Hepatocyte (in vitro differentiated cells): ENCODE measurements around the gene ZIC1. TPM values are rescaled to one million over a fixed set of nuclear protein-coding genes. Genes with fewer than 3 reads are reported as not detected.

Experiments
- DNase-seq: peaks from one replicate; pipeline ENCODE4 v3.0.0-alpha.2; 2016; ENCODE audit warnings: low spot score
- H2AFZ ChIP-seq: fragments of 200-600 bp; sonication (generic); 2 replicates; pipeline ENCODE4 v1.6.0; 2016; ENCODE audit warnings: antibody characterized with exemption, mild to moderate bottlenecking
- H3K27ac ChIP-seq: fragments of 200-600 bp; sonication (generic); 2 replicates; pipeline ENCODE4 v1.5.1; 2016; ENCODE audit warnings: mild to moderate bottlenecking
- H3K27me3 ChIP-seq: fragments of 200-600 bp; sonication (generic); 2 replicates; pipeline ENCODE4 v1.6.1; 2016
- H3K36me3 ChIP-seq: fragments of 200-600 bp; sonication (generic); replicated peaks from 2 replicates; pipeline ENCODE4 v1.5.1; 2016; ENCODE audit warnings: low read depth; ENCODE audit not compliant: insufficient read depth
- H3K4me1 ChIP-seq: fragments of 200-600 bp; sonication (generic); 2 replicates; pipeline ENCODE4 v1.5.1; 2016; ENCODE audit warnings: mild to moderate bottlenecking, moderate library complexity; ENCODE audit not compliant: insufficient read depth
- H3K4me2 ChIP-seq: fragments of 200-600 bp; sonication (generic); 2 replicates; pipeline ENCODE4 v1.6.0; 2016
- H3K4me3 ChIP-seq: fragments of 200-600 bp; sonication (generic); 2 replicates; pipeline ENCODE4 v1.5.1; 2016; ENCODE audit warnings: mild to moderate bottlenecking
- H3K79me2 ChIP-seq: fragments of 200-600 bp; sonication (generic); 2 replicates; pipeline ENCODE4 v1.6.0; 2017; ENCODE audit warnings: mild to moderate bottlenecking
- H3K9me2 ChIP-seq: fragments of 200-600 bp; sonication (generic); replicated peaks from 2 replicates; pipeline ENCODE4 v1.6.0; 2017; ENCODE audit warnings: mild to moderate bottlenecking; ENCODE audit not compliant: insufficient read depth
- H3K9me3 ChIP-seq: fragments of 200-600 bp; sonication (generic); 2 replicates; pipeline ENCODE4 v1.5.1; 2016; ENCODE audit warnings: low read depth, mild to moderate bottlenecking
- H4K20me1 ChIP-seq: fragments of 200-600 bp; sonication (generic); 2 replicates; pipeline ENCODE4 v1.6.0; 2016; ENCODE audit warnings: mild to moderate bottlenecking; ENCODE audit not compliant: insufficient read depth, poor library complexity, severe bottlenecking
- CTCF ChIP-seq: fragments of 200-600 bp; sonication (generic); IDR thresholded peaks from 2 replicates; pipeline ENCODE4 v1.5.1; 2016; ENCODE audit warnings: antibody characterized with exemption, mild to moderate bottlenecking; ENCODE audit not compliant: poor library complexity
- EZH2 ChIP-seq: fragments of 200-600 bp; sonication (generic); IDR thresholded peaks from 2 replicates; pipeline ENCODE4 v1.6.1; 2016; ENCODE audit warnings: antibody characterized with exemption, mild to moderate bottlenecking, borderline replicate concordance
- EZH2phosphoT487 ChIP-seq: fragments of 200-600 bp; sonication (generic); IDR thresholded peaks from one replicate; pipeline ENCODE4 v1.6.1; 2018; ENCODE audit warnings: antibody characterized with exemption, mild to moderate bottlenecking, low read depth, moderate library complexity; ENCODE audit not compliant: unreplicated experiment, severe bottlenecking
- WGBS: methylation state at CpG from one replicate; pipeline ENCODE4 v1.1.6; 2016; ENCODE audit warnings: low lambda C conversion rate; ENCODE audit errors: missing lambda C conversion rate; 5-methylcytosine and 5-hydroxymethylcytosine counted together
- polyA plus RNA-seq: library from polyadenylated mRNA; unstranded; fragments of >200 nt; fragmentation: Nextera tagmentation; extraction: Ambion mirVana; gene quantifications from 2 replicates; pipeline ENCODE4 v1.2.1, GENCODE V29; 2016
- total RNA-seq: library from RNA; depleted of rRNA; stranded (reverse); fragments of >200 nt; gene quantifications from 2 replicates; pipeline ENCODE4 v1.2.3, GENCODE V29; 2014

The ZIC1 gene
- total and polyA plus RNA-seq, 2 experiments from 2014 or later, result 0.10 TPM; not detected in 1

GRCh38 chr3:147391781-147392624, 17.2 kb upstream of the ZIC1 start:
- Histone ChIP-seq H3K4me2 (peak overlapping the region; percentile 73), H3K9me2 (no peaks in the 10 kb centered on the region), H3K4me1 (peaks cover 16% of the 10 kb centered on the region), H3K36me3 (no peaks in the 10 kb centered on the region), H4K20me1 (no peaks in the 10 kb centered on the region), H3K9me3 (no peaks in the 10 kb centered on the region), H3K79me2 (no peaks in the 10 kb centered on the region), H2AFZ (peak overlapping the region; percentile 49), H3K4me3 (no peak overlapping the region), H3K27me3 (peaks cover 100% of the 10 kb centered on the region), H3K27ac (no peak overlapping the region)
- WGBS, result 3% methylated on average over 51 of the region's 51 CpGs
- TF ChIP-seq EZH2phosphoT487 (peak; percentile 91), CTCF (peak; percentile 3), EZH2 (peak; percentile 96)
- peak; percentile 32 for DNase-seq

DNA sequence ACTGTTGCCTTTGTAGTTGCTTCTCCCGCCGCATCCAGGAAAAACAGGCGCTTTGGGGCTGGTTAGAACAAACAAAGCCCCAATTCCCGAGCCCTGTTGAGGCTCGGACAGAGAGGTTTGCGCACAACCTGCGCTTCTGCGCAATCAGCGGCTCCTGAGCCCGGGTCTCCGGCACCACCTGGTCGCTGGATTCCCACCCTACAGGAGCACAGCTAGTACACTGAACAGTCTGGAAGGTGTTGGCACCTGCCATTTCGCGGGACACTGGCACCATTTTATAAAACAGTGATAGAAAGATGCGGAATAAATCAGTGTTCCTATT, 16.6 kb upstream of the ZIC1 start:
- no peak for DNase-seq
- no peaks in the 10 kb centered on the region for H3K36me3 ChIP-seq
- peak overlapping the region; percentile 73 for H3K4me2 ChIP-seq
- peak overlapping the region; percentile 49 for H2AFZ ChIP-seq
- TF ChIP-seq EZH2phosphoT487, result no peak
- peak; percentile 18 for TF ChIP-seq EZH2
- no peak overlapping the region for H3K4me3 ChIP-seq
- H4K20me1 ChIP-seq, result no peaks in the 10 kb centered on the region
- peaks cover 100% of the 10 kb centered on the region for H3K27me3 ChIP-seq
- WGBS, result 4% methylated on average over 15 of the region's 15 CpGs
- no peaks in the 10 kb centered on the region for H3K9me3 ChIP-seq
- peaks cover 16% of the 10 kb centered on the region for H3K4me1 ChIP-seq
- no peaks in the 10 kb centered on the region for H3K9me2 ChIP-seq
- H3K27ac ChIP-seq, result no peak overlapping the region
- no peaks in the 10 kb centered on the region for H3K79me2 ChIP-seq

DNA sequence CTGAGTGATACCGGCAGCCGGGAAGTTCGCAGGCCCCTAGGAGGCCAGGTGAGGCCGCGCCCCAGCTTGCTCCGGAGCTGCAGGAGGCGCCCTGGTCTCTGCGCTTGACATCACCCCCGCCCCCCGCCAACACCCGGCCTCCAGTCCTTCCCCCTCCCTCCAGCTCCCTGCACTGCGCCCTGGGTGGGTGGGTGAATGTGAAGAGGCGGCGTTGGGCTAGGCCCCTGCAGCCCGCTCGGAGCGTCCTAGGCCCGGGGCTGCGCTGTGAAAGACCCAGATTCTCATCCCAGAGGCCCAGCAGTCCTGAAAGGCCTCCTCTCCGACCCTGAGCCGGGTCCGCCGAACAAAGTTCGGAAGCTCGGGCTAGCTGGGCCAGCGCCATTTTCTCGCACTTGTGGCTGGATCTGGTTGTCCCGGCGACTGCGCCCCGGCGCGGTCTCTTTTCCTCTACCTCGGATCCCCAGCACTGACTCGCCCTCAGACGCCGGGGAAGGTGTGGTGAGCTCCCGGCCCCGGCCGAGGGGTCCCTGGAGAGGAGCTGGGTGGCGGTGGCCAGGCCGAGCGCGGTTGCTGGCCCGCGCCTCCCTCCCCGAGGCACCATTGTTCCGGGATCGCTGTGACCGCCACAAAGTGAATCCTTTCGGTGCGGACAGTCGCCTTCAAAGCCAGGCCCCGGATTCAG, 15.8 kb upstream of the ZIC1 start:
- no peak for DNase-seq
- no peaks in the 10 kb centered on the region for H3K36me3 ChIP-seq
- H3K4me2 ChIP-seq, result peak overlapping the region; percentile 73
- H4K20me1 ChIP-seq, result no peaks in the 10 kb centered on the region
- H3K4me3 ChIP-seq, result no peak overlapping the region
- H3K27me3 ChIP-seq, result peaks cover 100% of the 10 kb centered on the region
- no peaks in the 10 kb centered on the region for H3K9me2 ChIP-seq
- no peak for TF ChIP-seq EZH2phosphoT487
- no peak for TF ChIP-seq CTCF
- TF ChIP-seq EZH2, result no peak
- no peak overlapping the region for H3K27ac ChIP-seq
- under 1% methylated on average over 46 of the region's 54 CpGs for WGBS
- H3K9me3 ChIP-seq, result no peaks in the 10 kb centered on the region
- peak overlapping the region; percentile 35 for H2AFZ ChIP-seq
- no peaks in the 10 kb centered on the region for H3K79me2 ChIP-seq
- H3K4me1 ChIP-seq, result peaks cover 16% of the 10 kb centered on the region
